Muscle of leg (tissue), 11 donors: Measurements from ENCODE around the gene VCL. TPM values are rescaled to one million over a fixed set of nuclear protein-coding genes. Genes with fewer than 3 reads are reported as not detected.

Experiments used
- DNase-seq: peaks from one replicate; pipeline ENCODE4 v3.0.0; 2013
- H3K27ac ChIP-seq: one replicate; pipeline ENCODE4 v1.5.1; 2013; ENCODE audit warnings: mild to moderate bottlenecking, low read length, control low read depth
- H3K27me3 ChIP-seq: one replicate; pipeline ENCODE4 v1.6.1; 2013; ENCODE audit warnings: low read length; ENCODE audit not compliant: control insufficient read depth, insufficient read depth
- H3K36me3 ChIP-seq: one replicate; pipeline ENCODE4 v1.6.1; 2013; ENCODE audit warnings: low read length; ENCODE audit not compliant: control insufficient read depth, insufficient read depth
- H3K4me1 ChIP-seq: one replicate; pipeline ENCODE4 v1.6.1; 2013; ENCODE audit warnings: low read length; ENCODE audit not compliant: control insufficient read depth, insufficient read depth
- H3K4me3 ChIP-seq: one replicate; pipeline ENCODE4 v1.5.1; 2013; ENCODE audit warnings: low read length, control low read depth
- H3K9me3 ChIP-seq: replicated peaks from 2 replicates; pipeline ENCODE4 v1.6.1; 2013; ENCODE audit warnings: low read depth, low read length; ENCODE audit not compliant: control insufficient read depth
- WGBS: methylation state at CpG from one replicate; pipeline ENCODE4 v1.1.5; 2013; ENCODE audit warnings: missing lambda C conversion rate; ENCODE audit not compliant: insufficient coverage; 5-methylcytosine and 5-hydroxymethylcytosine counted together
- polyA plus RNA-seq, 8 donors: library from polyadenylated mRNA; unstranded; fragments of 120-200 nt; gene quantifications; one replicate each; pipeline versions ENCODE4 v1.2.1 to v1.2.3, GENCODE V29; 2013; ENCODE audit warnings: inconsistent platforms in 1 of 8, low replicate concordance in 1 of 8; ENCODE audit not compliant: insufficient read length in 8 of 8, insufficient read depth in 1 of 8
- total RNA-seq: library from RNA; stranded (reverse); fragments of 120-200 nt; gene quantifications from one replicate; pipeline ENCODE4 v1.2.4, GENCODE V29; 2013

Gene VCL
- total and polyA plus RNA-seq, 9 donors = 99.2 to 153 (median 124) TPM

DNA sequence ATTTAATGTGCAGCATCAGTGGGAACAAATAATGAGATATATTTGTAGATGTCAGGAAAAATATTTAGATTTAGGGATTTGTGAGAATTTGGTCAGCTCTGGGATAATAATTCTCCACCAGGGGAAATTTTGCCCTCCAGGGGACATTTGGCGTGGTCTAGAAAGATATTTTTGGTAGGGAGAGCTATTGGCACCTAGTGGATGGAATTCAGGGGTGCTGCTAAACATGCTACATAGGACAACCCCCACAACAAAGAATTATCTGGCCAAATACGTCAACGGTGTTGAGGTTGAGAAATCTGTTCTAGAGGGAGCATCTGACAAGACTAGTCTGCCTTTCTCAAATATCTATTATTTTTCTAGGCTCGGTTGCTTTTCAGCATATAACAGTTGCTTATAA lies 155.2 kb downstream of the VCL start:
- H3K4me3 ChIP-seq = no peak overlapping the region

DNA sequence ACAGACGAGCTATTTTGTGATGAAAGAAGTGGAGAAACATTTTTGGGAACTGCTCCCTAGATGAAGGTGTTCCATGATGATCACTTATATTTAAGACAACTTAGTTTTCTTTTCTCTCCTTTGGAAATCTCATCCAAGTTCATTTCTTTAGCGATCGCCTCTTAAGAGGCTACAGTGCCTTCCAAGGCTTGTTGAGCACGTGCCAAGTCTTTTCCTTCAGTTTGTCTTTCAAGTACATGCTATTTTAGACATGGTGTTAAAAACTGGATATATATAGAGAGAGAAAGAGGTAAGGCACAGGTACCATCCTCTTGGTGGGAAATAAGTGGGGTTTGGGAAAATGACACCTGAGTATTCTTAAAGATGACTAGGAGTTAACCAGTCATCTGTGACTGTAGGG lies 155.8 kb downstream of the VCL start:
- Histone ChIP-seq H3K4me1 (peaks cover 8% of the 10 kb centered on the region), H3K4me3 (no peak overlapping the region), H3K27ac (no peak overlapping the region), H3K9me3 (no peaks in the 10 kb centered on the region), H3K27me3 (no peaks in the 10 kb centered on the region), H3K36me3 (no peaks in the 10 kb centered on the region)
- DNase-seq = no peak
- WGBS = no CpG with 5 or more reads among the region's 4 CpGs

More for the DNA sequence above, 155.2 kb downstream of the VCL start:
- no peaks in the 10 kb centered on the region for H3K27me3 ChIP-seq
- H3K9me3 ChIP-seq = no peaks in the 10 kb centered on the region
- H3K36me3 ChIP-seq = no peaks in the 10 kb centered on the region
- peak; percentile 25 for DNase-seq
- H3K4me1 ChIP-seq = peaks cover 8% of the 10 kb centered on the region
- WGBS = no CpG with 5 or more reads among the region's 4 CpGs
- no peak overlapping the region for H3K27ac ChIP-seq

DNA sequence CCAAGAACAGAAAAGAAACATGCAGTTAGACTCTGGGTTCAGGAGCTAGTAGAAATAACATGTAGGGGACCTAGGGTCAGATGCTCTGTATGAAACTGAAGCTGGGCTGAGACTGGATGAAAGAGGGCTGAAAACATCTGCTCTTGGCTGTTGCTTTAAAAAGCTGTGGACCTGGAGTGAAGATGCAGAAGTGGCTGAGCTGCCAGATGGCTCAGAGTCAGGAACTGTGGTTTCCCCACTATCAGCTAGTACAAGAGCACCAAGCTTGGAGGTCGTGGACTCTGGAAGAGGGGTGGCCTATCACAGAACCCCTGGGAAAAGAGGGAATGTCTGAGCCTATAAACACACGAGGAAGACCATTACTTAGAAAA lies 159.0 kb downstream of the VCL start:
- no CpG with 5 or more reads among the region's 2 CpGs for WGBS
- Histone ChIP-seq H3K9me3 (no peaks in the 10 kb centered on the region), H3K36me3 (no peaks in the 10 kb centered on the region), H3K4me3 (no peak overlapping the region), H3K27ac (no peak overlapping the region), H3K4me1 (peaks cover 5% of the 10 kb centered on the region), H3K27me3 (no peaks in the 10 kb centered on the region)
- peak; percentile 68 for DNase-seq

DNA sequence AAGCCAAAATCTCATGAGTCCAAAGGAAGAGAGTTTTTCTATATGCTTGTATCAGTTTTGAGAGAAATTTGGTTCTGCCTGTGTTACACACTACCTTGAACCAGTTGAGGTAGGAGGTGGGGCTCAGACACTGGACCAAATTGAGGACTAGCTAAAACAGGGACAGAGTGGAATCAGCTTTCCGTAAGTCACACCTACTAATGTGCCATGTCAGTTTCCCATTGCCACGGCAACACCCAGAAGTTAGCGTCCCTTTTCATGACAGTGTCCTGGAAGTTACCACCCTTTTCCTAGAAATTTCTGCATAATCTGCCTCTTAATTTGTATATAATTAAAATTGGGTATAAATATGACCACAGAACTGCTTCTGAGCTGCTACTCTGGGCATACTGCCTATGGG lies 162.1 kb downstream of the VCL start:
- no CpG with 5 or more reads among the region's 3 CpGs for WGBS
- Histone ChIP-seq H3K4me3 (no peak overlapping the region), H3K9me3 (no peaks in the 10 kb centered on the region), H3K4me1 (peaks cover 3% of the 10 kb centered on the region), H3K27ac (no peak overlapping the region), H3K27me3 (no peaks in the 10 kb centered on the region), H3K36me3 (no peaks in the 10 kb centered on the region)
- no peak for DNase-seq

DNA sequence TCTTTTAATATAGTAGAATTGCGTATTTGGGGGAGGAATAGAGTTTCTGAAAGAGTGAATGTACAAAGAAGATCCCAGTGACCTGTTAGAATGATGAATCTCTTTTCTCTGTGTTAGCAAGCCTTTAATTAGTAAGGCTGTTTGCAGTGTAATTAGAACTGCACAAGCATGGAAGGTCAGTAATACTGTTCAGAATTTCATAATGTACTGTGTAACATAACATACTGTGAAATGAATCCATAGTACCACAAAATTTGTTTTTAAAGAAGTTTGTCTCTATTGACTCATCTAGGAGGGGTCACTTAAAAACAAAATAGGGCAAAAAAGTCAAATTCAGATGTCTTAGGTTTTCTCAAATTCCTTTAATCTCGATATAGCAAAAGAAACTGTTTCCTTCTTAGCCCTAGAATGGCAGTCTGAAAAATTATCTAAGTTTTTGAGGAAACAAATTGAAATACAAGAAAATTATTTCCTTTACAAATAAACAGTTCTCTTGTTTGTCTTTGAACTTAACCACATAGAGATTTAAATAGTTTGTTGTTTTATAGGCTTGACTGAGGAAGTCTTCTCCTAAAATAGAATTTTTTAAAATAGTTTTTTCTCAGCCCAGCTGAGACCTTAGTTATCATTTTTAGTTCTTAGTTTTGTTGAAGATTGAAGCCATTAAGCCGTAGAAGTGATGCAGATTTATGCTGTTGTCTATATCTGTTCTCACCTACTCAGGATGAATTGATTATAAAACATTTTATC lies 165.6 kb downstream of the VCL start:
- Histone ChIP-seq H3K4me3 (no peak overlapping the region), H3K27me3 (no peaks in the 10 kb centered on the region), H3K36me3 (no peaks in the 10 kb centered on the region), H3K9me3 (no peaks in the 10 kb centered on the region), H3K27ac (no peak overlapping the region), H3K4me1 (no peaks in the 10 kb centered on the region)
- no CpG with 5 or more reads among the region's 3 CpGs for WGBS
- no peak for DNase-seq

- WGBS = 38% methylated on average over 2 of the region's 6 CpGs
These were observed 167.0 kb downstream of the VCL start for GRCh38 chr10:74164716-74165529.

DNA sequence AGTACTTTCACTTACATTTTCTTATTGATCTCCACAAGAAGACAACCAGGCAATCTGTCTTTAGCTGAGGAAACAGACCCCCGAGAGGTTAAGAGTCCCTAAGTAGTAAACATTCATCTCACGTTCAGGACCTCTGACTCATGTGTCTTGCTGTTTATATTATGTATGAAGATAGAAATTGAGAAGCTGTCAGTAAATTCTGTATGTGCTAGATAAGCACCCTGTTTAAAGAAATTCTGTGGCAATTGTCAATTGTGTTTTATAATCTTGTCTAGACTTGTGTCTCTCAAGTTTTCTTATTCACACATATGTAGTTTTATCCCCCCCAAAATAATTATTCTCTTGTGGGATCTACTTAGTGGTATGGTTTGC lies 167.6 kb downstream of the VCL start:
- DNase-seq = no peak
- no peaks in the 10 kb centered on the region for H3K4me1 ChIP-seq
- no CpG with 5 or more reads among the region's 2 CpGs for WGBS
- H3K36me3 ChIP-seq = no peaks in the 10 kb centered on the region
- no peaks in the 10 kb centered on the region for H3K9me3 ChIP-seq
- no peak overlapping the region for H3K4me3 ChIP-seq
- H3K27ac ChIP-seq = no peak overlapping the region
- H3K27me3 ChIP-seq = no peaks in the 10 kb centered on the region

More at GRCh38 chr10:74164716-74165529, 167.0 kb downstream of the VCL start:
- Histone ChIP-seq H3K36me3 (no peaks in the 10 kb centered on the region), H3K9me3 (no peaks in the 10 kb centered on the region), H3K4me3 (no peak overlapping the region), H3K27ac (no peak overlapping the region), H3K4me1 (no peaks in the 10 kb centered on the region), H3K27me3 (no peaks in the 10 kb centered on the region)
- DNase-seq = no peak

GRCh38 chr10:74167443-74167842 lies 169.5 kb downstream of the VCL start:
- H3K9me3 ChIP-seq = no peaks in the 10 kb centered on the region
- no peaks in the 10 kb centered on the region for H3K36me3 ChIP-seq
- no peak for DNase-seq
- WGBS = no CpG with 5 or more reads among the region's 1 CpG
- no peaks in the 10 kb centered on the region for H3K27me3 ChIP-seq
- H3K4me1 ChIP-seq = no peaks in the 10 kb centered on the region
- H3K27ac ChIP-seq = no peak overlapping the region
- H3K4me3 ChIP-seq = no peak overlapping the region

Other genes with a start within 250 kb of the VCL start
- 33.3 TPM for gene CHCHD1, start 216.1 kb upstream of the VCL start, total RNA-seq
- 10 to 100 TPM; 30.1 to 36.3 (median 33.7) TPM for gene CHCHD1, start 216.1 kb upstream of the VCL start, polyA plus RNA-seq
- gene ZSWIM8, start 212.5 kb upstream of the VCL start, total RNA-seq = 40.7 TPM
- 10 to 100 TPM; 57.5 to 80.5 (median 66.1) TPM for gene ZSWIM8, start 212.5 kb upstream of the VCL start, polyA plus RNA-seq
- gene NDST2, start 186.5 kb upstream of the VCL start, total RNA-seq = 11.4 TPM
- 10 to 100 TPM; 16.1 to 23.6 (median 19.4) TPM for gene NDST2, start 186.5 kb upstream of the VCL start, polyA plus RNA-seq
- gene CAMK2G, start 123.6 kb upstream of the VCL start, total RNA-seq = 18.4 TPM
- gene CAMK2G, start 123.6 kb upstream of the VCL start, polyA plus RNA-seq = 10 to 100 TPM; 22.2 to 34.7 (median 27.6) TPM
- gene PLAU, start 87.0 kb upstream of the VCL start, total RNA-seq = 21.4 TPM
- gene PLAU, start 87.0 kb upstream of the VCL start, polyA plus RNA-seq = 10 to 100 TPM; 22.7 to 37.7 (median 28.6) TPM
- gene AP3M1, start 152.7 kb downstream of the VCL start, total RNA-seq = 28.4 TPM
- 10 to 100 TPM; 25.8 to 44.8 (median 37.1) TPM for gene AP3M1, start 152.7 kb downstream of the VCL start, polyA plus RNA-seq
- gene ADK, start 153.1 kb downstream of the VCL start, total RNA-seq = 29.3 TPM
- 10 to 100 TPM; 28.8 to 37.2 (median 34.5) TPM for gene ADK, start 153.1 kb downstream of the VCL start, polyA plus RNA-seq